ENCODE measurements around the gene TPSD1.
"Not testable (repeated sequence)": the region's sequence is repeated elsewhere in the genome, so short reads cannot be mapped to it uniquely, and the experiment has no call there.

TPSD1 gene

DNA sequence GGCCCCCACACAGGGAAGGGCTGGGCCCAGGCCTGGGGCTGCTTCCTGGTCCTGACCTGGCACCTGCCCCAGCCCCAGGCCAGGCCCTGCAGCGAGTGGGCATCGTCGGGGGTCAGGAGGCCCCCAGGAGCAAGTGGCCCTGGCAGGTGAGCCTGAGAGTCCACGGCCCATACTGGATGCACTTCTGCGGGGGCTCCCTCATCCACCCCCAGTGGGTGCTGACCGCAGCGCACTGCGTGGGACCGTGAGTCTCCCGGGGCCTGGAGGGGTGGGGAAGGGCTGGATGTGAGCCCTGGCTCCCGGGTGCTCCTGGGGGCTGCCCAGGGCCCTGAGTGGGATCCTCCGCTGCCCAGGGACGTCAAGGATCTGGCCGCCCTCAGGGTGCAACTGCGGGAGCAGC, 14.8 kb upstream of the TPSD1 start:
- DNase-seq (ENCODE audit: low read depth, low spot score): not testable (repeated sequence)

DNA sequence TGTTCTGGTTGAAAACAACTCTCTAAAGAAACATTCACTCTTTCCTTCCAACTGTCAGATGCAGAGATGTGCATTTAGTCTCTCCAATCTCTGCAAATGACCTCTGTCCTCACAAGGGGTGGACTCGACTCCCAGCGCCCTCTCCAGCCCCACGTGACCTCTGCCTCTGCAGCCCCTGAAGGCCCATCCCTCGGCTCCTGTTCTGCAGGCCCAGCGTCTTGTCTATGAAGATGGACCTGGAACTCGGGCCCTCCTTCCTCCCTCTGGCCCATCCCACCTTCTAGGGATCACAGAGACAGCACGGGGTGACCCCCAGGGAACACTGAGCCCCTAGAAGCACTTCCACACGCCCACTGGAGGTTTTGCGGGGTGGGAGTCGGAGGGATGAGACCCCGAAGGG, 12.5 kb upstream of the TPSD1 start:
- DNase-seq (ENCODE audit: low read depth, low spot score): not testable (repeated sequence)

DNA sequence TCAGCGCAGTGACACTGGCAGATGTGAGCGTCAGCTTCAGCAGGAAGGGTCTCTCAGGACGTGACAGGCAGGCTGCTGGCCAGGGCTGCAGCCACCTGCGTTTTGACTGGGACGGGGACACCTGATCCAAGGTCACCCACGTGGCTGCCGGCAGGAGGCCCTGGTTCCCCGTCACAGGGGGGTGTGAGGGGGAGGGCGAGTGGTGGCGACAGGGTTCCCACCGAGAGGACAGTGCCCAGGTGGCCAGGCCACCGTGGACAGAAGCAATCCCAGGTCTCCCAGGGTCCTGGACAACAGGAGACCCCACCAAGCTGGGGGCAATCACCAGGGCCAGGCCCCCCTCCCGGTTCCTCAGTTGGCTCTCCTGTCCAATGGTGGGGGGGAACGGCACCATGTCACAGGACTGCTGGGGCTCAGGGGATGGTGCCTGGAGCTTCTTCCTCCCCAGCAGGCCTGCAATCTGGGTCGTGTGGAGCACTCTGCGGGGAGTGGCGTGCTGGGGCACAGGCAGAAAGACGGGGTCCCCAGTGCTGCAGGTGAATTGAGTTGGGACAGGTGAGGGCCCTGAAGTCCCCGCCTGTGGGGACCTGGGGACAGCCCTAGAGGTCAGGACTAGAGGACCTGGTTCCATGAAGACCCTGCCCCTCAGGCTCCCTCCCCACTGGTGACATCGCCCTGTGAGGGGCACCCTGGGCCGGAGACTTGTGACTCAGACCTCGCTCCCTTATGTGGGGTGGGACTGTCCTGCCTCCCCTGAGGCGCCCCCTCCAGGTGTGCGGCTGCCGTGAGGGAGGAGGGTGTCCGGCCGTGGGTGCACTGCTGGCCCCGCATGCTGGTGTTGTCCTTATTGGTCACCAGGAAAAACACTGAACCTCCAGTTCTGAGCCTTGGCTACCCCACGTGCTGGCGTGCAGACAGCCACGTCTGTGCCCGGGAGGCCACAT, 11.7 kb upstream of the TPSD1 start:
- DNase-seq (ENCODE audit: low read depth, low spot score): not testable (repeated sequence)

DNA sequence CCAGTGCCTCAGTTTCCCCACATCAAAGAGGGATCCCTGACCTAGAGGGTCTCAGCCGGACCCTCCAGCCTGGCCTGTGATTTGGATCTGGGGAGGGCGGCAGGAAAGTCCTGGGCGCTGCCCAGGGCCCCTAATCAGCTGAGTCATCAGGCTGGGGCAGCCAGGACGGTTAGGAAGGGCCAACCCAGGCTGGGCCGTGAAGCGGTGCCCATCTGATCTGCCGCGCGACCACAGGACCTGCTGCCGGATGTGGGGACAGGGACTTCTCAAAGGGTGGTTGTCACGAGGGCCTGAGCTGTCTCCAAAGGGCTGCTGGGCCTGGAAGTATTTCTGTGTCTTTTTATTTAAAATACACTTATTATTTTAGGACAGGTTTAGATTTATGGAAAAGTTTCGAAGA, 11.0 kb upstream of the TPSD1 start:
- no peak for DNase-seq (ENCODE audit: low read depth, low spot score)

DNA sequence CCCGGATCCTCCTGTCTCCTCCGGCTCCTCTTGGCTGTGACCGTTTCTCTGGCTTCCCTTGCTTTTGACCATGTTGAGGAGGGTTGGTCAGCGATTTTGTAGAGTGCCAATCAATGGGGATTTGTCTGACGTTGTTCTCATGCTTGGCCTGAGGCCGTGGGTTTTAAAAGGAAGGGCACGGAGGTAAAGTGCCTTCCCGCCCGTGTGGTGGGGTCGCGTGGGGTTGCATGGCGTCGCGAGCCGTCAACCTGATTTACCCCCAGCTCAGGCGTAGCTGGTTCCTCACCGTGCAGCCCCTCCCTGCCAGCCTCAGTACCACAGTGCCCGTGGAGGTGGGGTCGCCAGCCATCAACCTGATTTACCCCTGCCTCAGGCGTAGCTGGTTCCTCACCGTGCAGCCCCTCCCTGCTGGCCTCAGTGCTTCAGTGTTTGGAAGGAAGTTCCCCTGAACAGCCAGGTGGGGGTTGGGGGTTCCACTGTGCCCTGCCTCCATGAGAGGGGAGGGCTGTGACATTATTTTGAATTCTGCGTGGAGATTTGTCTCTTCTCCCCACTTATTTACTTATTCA, 10.3 kb upstream of the TPSD1 start:
- DNase-seq (ENCODE audit: low read depth, low spot score): no peak

DNA sequence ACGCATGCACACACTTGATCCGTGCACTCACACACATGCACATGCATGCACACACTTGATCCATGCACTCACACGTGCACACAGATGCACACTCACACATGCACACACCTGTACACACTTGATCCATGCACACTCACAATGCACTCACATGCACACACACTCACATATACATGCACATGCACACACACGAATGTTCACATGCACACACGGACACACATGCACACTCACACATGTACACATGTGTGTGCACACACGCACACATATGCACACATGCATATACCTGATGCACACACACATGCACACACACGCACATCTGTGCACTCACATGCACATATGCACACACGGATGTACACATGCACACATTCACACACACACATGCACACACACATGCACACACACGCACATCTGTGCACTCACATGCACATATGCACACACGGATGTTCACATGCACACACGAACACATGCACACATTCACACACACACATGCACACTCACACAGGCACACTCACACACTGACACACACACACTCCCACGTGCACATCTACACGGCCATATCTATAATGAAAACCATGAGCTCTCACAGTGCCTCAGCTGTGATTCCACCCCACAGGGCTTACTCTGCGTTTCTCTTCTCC, 7.8 kb upstream of the TPSD1 start:
- not testable (repeated sequence) for DNase-seq (ENCODE audit: low read depth, low spot score)

DNA sequence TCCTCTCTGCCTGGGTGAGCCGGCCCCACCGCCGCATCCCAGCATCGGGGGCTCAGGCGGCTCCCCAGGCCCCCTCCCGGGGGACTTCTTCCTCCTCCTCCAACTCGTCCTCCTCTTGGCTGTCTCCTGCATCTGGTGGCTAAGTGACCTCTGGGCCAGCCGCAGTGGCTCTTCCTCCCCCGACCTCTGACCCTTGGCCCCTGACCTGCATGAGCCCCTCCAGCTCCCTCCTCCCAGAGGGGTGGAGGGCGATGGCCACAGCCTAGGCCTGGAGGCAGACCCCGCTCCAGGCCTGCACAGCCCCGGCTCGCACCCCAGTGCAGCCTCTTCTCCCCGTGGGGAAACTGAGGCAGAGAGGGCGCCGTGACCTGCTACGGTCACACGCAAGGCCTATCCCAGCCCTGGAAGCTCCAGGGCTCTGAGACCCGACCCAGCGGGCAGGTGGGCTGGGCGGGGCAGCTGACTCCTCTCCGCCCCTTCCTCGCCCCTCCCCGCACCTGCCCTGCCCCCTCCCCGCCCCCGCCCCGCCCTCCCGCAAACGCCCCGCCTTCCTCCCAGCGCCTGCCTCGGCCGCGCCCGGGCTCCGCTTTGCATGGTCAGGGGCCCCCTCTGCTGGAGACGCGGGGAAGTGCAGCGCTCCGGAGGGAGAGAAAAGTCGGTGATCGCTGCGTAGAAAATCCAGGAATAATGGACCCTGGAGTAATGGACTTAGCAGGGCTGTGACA, 6.7 kb upstream of the TPSD1 start:
- not testable (repeated sequence) for DNase-seq (ENCODE audit: low read depth, low spot score)

DNA sequence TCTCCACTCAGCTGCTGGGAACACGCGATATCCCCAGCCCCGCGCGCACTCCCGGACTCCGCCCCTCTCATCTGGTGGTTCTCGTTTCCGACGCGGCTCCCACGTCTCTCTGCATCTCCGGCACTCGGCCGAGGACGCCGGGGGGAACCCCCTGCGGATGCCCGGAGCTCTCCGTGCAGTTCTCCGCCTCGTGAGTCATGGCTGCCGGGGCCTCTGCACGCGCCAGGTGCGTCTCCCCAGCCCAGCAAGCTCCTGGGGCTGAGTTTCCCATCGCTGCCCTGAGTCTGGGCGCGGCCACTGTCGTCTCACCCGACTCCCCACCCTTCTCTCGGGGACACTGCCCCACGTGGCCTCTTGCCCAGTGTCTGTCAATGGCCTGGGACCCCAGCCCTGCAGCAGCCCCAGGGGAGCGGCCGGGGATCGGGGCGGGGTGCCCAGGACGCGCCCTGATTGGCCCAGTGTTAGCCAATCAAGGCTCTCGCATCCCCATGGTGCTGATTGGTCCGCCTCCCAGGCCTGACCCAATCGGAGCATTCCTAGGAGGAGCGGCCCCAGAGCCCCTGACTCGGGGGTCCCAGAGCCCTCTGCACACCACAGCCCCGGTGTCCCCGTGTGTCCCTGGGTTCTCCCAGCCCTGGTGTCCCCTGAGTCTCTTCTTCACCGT, 2.0 kb upstream of the TPSD1 start:
- DNase-seq (ENCODE audit: low read depth, low spot score): not testable (repeated sequence)

DNA sequence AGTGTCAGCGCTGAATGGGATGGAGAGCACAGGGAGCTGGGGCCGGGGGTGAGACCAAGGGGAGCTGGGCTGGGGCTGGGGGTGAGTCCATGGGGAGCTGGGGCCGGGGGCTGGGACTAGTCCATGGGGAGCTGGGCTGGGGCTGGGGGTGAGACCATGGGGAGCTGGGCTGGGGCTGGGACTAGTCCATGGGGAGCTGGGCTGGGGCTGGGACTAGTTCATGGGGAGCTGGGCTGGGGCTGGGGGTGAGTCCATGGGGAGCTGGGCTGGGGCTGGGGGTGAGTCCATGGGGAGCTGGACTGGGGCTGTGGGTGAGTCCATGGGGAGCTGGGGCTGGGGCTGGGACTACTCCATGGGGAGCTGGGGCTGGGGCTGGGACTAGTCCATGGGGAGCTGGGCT, 1.0 kb upstream of the TPSD1 start:
- DNase-seq (ENCODE audit: low read depth, low spot score): not testable (repeated sequence)

DNA sequence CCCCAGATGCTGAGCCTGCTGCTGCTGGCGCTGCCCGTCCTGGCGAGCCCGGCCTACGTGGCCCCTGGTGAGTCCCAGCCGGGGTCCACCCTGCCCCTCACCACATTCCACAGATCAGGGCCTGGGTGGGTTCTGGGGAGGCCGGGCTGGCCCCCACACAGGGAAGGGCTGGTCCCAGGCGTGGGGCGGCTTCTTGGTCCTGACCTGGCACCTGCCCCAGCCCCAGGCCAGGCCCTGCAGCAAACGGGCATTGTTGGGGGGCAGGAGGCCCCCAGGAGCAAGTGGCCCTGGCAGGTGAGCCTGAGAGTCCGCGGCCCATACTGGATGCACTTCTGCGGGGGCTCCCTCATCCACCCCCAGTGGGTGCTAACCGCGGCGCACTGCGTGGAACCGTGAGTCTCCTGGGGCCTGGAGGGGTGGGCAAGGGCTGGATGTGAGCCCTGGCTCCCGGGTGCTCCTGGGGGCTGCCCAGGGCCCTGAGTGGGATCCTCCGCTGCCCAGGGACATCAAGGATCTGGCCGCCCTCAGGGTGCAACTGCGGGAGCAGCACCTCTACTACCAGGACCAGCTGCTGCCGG, 516 bp downstream of the TPSD1 start:
- DNase-seq (ENCODE audit: low read depth, low spot score): not testable (repeated sequence)

DNA sequence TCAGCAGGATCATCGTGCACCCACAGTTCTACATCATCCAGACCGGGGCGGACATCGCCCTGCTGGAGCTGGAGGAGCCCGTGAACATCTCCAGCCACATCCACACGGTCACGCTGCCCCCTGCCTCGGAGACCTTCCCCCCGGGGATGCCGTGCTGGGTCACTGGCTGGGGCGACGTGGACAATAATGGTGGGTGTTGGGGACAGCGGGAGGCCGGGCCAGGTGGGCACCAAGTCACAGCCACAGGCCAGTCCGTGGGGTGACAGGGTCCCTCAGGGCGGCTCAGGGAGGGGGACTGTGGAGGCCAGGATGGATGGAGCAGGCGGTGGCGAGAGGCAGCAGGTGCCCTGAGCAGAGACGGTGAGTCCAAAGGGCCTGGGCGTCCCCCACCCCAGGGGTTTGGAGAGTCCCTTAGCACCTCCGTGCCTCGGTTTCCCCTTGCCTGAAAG, 1.0 kb downstream of the TPSD1 start:
- no peak for DNase-seq (ENCODE audit: low read depth, low spot score)

DNA sequence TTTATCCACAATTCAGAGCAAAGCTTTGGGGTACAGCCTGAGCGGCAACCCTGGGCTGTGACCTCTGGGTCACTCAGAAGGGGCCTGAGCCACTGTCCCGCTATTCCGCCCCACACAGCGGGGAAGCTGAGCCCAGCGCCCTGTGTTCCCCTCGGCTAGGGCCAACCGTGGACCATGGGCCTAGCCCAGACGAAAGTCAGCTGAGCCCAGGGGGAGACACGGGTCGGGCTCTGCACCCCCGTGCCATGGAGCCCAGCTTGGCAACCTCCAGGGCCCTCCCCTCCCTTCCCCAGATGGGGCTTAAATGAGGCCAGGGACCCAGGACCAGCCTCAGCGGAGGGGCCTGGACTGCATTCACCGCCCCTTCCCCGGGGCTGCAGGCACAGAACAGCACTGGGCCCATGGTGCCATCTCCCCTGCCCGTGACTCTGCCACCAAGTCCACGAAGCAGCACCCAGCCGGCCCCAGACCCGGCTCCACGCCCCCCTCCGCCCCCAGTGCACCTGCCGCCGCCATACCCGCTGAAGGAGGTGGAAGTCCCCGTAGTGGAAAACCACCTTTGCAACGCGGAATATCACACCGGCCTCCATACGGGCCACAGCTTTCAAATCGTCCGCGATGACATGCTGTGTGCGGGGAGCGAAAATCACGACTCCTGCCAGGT, 1.8 kb downstream of the TPSD1 start:
- DNase-seq (ENCODE audit: low read depth, low spot score): no peak

DNA sequence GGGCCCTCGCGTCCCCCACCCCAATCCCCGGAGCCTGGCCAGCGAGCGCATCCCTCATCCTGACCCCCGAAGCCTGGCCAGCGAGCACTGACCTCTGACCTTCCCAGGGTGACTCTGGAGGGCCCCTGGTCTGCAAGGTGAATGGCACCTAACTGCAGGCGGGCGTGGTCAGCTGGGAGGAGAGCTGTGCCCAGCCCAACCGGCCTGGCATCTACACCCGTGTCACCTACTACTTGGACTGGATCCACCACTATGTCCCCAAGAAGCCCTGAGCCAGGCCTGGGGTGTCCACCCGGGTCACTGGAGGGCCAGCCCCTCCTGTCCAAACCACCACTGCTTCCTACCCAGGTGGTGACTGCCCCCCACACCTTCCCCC, 2.3 kb downstream of the TPSD1 start:
- no peak for DNase-seq (ENCODE audit: low read depth, low spot score)

DNA sequence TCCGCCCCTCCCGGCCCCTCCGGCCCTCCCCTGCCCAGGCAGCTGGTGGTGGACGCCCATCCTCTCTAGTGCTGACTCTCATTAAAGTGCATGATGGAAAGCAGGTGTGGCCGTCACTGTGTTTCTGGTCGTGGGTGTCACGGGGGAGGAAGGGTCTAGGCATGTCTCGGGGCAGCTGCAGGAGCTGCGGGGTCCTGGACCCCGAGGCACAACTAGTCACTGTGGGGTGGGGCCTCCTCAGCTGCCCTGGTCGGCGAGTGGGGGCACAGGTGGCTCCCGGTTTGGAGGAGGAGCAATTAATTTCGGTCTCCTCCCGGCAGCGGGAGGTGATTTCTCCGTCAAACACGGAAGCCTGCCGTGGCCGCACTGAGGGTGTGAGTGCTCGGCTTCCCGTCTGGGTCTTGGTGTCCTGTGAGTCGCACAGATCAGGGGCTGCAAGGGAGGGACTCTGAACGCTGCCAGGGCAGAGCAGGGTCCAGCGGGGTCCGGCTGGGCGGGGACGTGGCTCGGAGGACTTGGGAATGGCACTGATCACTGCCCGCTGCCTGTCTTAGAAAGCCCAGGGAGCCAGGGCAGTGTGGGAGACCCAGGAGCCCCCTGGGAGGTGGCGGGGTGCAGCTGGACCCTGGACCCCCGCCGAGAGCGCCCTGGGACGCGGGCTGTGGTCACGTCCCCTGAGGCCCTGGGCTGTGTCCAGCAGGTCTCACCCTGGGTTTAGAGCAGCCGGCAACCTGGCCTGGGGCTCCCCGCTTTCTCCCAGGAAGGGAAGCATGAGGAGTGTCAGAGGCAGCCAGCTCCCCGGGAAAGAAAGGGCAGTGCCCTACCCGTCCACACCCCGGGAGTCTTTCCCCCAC, 3.3 kb downstream of the TPSD1 start:
- DNase-seq (ENCODE audit: low read depth, low spot score): no peak

DNA sequence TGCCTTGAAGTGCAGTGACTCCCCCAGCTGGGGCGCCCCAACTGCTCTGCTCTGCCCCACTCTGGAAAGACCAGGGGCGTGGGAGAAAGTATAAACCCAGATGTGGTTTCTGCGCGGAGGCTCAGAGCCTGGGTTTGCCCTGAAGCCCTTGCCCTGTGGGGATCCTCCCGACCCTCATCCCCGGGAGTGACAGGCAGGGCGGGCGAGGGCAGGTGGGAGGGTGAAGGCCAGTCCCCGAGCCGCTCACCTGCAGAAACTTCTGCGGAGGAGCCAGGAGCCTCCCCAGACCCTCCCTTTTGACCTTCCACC, 3.8 kb downstream of the TPSD1 start:
- DNase-seq (ENCODE audit: low read depth, low spot score): no peak

DNA sequence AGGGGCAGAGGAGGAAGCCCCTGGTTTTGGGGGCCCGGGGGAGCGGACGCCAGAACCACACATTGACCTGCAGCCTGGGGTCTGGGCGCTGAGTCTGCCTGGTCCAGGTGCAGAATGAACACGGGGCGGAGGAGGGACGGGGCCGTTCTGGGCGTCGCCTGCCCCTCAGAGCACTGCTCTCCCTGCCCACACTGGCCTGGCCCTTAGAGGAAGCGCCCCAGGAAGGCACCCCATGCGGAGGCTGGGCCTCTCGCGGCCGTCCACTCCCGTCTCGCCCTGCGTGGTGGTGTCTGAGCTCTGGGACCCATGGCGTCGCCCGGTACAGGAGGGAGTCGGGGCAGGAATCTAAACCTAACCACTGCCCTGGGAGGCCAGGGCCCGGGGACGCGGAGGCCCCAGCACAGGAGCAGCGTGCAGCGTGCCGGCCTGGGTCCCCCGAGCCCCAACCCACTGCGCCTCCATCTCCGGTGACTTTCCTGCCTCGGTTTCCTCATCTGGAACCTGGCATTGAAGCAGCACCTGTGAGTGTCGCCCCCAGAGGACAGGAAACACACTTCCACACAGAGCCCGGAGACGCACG, 4.3 kb downstream of the TPSD1 start:
- no peak for DNase-seq (ENCODE audit: low read depth, low spot score)

DNA sequence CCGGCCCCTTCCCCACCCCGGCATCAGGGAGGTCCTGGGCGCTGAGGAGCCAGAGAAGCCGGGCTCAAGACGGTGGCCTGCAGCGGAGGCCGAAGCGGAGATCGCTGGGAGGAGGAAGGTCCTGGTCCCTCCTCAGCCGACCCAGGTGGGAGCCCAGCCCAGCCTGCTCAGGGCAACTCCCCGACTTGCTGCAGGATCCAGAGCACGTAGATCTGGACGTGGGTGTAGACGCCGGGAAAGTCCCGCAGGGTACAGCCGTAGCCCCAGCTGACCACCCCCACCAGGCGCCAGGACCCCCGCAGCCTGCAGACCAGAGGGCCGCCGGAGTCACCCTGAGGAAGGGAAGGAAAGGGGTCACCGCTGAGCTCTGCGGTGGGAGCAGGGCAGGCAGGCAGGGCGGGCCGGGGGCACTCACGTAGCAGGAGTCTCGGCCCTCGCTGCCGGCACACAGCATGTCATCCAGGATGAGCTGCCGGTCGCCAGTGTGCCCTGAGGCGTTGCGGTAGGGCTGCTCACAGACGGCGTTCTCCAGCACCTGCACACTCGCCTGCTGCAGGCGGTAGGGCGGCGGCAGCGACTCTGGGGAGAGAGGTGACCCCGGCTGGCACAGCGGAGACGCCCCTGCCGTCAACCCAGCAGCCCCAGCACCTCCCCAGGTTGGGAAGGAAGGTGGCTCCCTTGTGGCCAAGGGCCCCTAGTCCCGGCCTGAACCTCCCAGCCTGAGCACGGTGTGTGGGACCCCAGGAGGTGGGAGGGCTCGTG, 5.4 kb downstream of the TPSD1 start:
- no peak for DNase-seq (ENCODE audit: low read depth, low spot score)

DNA sequence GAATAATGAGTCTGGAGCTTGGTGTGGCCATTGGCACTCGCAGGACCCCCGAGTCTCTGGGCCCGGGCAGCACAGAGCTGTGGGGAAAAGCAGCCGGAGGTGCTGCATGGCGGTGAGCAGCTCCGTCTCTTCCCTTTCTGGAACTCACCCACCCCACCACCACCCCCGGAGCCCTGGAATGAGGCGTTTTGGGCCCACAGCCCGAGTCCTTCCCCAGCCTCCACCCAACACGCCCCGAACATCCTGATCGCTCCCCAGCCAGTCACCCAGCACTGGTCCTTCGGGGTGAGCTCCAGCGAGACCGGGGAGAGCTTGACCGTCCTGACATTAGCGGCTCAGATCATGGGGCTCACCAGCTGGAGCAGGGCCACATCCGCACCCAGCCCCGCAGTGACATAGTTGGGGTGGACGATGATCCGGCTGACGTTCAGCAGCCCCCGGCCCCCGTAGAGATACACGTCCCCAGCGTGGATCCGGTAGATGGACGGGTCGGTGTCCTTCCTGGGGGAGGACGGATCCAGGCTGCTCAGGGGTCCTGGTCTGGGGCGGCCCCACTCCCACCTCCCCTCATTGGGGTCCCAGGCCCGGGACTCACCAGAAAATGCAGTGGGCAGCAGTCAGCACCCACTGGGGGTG, 6.5 kb downstream of the TPSD1 start:
- no peak for DNase-seq (ENCODE audit: low read depth, low spot score)

All from brain pericyte (primary cell).